Fibroblast of skin of scalp (primary cell): ENCODE measurements around the gene ZNF560. TPM values are rescaled to one million over a fixed set of nuclear protein-coding genes. Genes with fewer than 3 reads are reported as not detected.
"Not testable (repeated sequence)": the region's sequence is repeated elsewhere in the genome, so short reads cannot be mapped to it uniquely, and the experiment has no call there.

Experiments used
- DNase-seq: peaks from one replicate; pipeline ENCODE4 v3.0.0-alpha.2; 2013
- polyA plus RNA-seq, 2 experiments: library from polyadenylated mRNA; unstranded; fragments of 120-200 nt; gene quantifications; one replicate each; pipeline ENCODE4 v1.2.1, GENCODE V29; 2013; ENCODE audit not compliant: insufficient read length in 2 of 2

Gene ZNF560
- 0.52 TPM for polyA plus RNA-seq (2013, experiment 1 of 2; ENCODE audit: insufficient read length)
- polyA plus RNA-seq (2013, experiment 2 of 2; ENCODE audit: insufficient read length): 0.57 TPM

DNA sequence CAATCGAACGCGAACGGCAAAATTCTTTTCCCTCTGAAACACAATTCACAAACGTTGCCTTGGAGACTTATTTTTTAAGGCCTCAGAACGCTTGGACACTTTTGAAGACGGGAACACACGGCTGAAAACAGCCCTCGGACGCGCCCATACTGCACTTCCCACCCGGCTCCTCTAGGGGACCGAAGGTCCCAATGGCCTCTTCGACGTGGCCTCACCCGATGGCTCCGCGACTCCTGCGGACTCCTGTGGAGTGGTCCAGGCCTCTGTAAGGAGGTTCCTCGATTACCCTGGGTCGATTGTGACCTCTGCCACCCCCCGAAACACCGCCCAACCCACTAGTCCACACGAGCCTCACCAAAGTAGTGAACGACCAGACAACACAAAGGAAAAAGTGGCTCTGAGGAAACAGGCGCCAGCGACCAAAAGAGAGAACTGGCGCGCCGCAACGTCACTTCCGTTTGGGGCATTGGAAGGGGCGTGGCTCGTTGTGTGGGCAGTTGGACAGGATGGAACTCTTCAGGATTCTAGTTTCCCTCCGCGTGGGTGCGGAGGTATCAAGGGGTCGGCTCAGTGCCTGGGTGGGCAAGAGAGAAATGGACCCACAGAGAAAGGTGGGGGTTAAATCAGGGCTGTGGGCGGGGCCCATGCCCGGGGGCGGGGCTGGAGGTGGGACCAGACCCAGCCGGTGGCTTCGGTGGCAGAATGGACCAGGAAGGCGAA is at the start of gene ZNF560:
Gene ZNF560 (minus strand): TSS at position 434 of the 720 bp plus-strand sequence. CDS start 23,303 bp downstream, outside the sequence.
- peak; percentile 39 for DNase-seq

DNA sequence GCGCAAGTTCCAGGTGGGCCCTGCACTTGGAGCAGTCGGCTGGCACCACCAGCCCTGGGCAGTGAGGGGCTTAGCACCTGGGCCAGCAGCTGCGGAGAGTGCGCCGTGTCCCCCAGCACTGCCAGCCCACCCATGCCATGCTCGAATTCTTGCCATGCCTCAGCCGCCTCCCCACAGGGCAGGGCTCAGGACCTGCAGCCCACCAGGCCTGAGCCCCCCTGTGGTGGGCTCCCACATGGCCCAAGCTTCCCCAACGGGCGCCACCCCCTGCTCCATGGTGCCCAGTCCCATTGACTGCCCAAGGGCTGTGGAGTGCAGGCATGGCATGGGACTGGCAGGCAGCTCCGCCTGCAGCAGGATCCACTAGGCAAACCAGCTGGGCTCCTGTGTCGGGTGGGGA is 49.5 kb upstream of the ZNF560 start:
- DNase-seq: no peak

GRCh38 chr19:9541281-9541680 is 42.9 kb upstream of the ZNF560 start:
- not testable (repeated sequence) for DNase-seq

- not testable (repeated sequence) for DNase-seq
Observed at GRCh38 chr19:9539921-9540320, 41.5 kb upstream of the ZNF560 start.

DNA sequence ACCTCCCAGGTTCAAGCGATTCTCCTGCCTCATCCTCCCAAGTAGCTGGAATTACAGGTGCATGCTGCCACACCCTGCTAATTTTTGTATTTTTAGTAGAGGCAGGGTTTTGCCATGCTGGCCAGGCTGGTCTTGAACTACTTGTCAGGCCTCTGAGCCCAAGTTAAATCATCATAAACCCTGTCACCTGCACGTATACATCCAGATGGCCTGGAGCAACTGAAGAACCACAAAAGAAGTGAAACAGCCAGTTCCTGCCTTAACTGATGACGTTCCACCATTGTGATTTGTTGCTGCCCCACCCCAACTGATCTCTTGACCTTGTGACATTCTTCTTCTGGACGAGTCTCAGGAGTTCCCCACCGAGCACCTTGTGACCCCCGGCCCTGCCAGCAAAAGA is 40.8 kb upstream of the ZNF560 start:
- not testable (repeated sequence) for DNase-seq

DNA sequence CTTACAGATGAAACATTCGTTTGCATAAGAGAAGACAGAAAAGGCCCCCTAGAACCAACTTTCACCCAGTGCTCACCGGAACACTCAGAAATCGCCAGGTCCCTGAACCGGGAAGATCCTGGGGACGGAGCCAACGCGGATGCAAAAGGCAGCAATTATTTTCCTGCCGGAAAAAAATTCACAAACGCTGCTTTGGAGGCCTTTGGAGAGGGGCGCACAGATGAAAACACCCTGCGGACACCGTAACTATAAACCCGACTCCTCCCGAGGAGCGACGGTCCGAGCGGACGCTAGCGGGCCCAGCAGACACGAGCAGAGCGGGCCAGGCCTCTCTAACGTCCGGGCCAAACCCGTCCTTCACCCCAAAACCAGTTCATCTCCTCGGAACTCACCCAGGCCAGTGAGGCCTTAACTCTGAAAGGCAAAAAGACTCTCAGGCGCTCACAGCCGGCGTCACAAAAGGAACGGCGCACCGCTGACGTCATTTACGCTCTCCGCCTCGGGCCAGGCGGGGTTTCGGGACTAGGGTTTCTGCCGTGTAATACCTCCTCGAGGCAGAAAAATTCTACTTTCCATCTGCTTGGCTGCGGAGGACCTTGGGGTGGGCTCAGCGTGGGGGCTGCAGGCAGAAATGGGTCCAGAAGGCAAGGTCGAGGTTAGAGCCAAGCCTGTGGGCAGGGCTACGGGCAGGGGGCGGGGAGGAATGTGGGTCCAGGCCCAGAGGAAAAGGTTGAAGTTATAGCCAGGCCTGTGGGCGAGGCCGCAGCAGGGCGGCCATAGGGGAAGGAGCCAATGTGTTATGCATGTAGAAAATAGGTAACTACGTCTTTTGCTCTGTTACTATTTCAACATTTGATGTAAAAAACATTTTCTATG is 40.0 kb upstream of the ZNF560 start, which contains the start of gene ZNF426:
Gene ZNF426 (minus strand): TSS at position 463 of the 876 bp plus-strand sequence. CDS start 2,413 bp downstream, outside the sequence.
- DNase-seq: peak; percentile 92

DNA sequence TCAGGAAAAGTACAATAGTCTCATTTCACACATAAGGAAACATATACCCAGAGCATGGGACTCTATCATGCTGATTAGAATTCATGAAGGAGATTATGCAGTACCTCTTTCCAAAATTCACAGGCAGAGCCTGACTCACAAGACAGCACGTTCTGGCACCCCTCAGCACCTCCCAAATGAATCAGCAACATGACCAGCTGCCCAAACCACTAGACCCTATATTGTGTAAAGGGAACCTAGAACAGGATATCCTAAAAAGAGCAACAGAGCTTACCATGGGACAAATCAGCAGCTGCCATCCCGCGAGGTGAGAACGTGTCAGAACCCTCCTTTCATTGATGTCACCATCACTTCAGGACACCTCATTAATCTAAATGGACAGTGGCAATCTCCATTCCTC is 37.5 kb upstream of the ZNF560 start:
- no peak for DNase-seq

GRCh38 chr19:9531933-9532332 is 33.5 kb upstream of the ZNF560 start:
- no peak for DNase-seq

GRCh38 chr19:9528757-9529336 is 30.4 kb upstream of the ZNF560 start:
- no peak for DNase-seq

- DNase-seq: no peak
Observed at GRCh38 chr19:9523885-9524474, 25.6 kb upstream of the ZNF560 start.

DNA sequence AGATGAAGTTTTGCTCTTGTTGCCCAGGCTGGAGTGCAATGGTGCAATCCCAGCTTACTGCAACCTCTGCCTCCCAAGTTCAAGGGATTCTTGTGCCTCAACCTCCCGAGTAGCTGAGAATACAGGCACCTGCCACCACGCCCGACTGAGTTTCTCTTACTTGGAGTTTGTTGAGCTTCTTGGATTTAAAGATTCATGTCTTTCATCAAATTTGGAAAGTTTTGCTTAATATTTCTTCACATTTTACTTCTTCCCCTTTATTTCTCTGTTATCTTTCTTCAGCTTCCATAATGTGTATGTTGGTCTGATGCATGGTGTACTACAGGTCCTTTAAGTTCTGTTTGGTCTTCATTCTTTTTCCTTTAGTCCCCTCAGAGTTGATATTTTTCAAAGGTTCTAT is 8.9 kb upstream of the ZNF560 start:
- DNase-seq: no peak

DNA sequence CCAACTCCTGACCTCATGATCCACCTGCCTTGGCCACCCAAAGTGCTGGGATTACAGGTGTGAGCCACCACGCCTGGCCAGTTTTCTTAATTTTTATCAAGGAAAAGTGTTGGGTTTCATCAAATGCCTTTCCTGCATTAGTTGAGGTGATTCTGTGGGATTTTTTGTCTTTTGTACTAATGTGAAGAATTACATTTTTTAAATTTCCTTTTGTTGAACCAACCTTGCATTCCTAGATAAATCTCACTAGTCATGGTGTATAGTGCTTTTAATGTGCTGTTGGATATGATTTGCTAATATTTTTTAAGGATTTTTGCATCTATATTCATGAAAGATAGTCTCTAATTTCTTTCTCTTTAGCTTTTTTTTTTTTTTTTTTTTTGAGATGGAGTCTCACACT is 2.4 kb upstream of the ZNF560 start:
- DNase-seq: no peak

DNA sequence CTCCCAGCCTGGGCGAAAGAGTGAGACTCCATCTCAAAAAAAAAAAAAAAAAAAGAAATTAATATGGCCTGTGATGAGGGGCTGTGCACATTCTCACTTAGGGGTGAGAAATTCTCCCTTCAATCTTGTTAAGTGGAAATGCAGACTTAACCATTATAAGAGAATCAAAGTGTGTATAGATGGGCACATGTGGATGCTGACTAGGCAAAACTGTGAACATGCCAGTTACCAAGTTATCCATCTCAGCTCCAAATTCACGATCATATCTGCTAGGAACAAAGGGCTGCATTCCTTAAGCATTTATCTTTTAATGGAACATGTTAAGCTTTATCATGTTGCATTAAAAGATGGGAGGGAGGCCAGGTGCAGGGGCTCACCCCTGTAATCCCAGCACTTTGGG is 4.3 kb downstream of the ZNF560 start:
- no peak for DNase-seq

DNA sequence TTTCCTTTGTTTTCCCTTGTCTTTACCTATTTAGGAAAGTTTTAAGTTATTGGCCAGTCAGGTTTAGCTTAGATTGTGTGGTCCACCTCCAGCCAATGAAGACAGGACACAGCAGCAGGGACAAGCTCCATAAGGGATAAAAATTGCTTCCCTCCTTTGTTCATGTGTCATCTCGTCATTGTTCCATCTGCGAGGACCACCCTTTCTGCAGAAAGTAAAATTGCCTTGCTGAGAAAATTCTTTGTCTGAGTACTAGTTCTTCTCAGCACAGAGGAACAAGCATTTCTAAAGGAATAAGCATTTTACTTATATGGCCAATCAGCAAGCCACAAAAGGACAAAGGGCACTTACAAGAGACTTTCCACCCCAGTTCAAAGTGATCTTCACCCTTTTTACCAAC is 11.4 kb downstream of the ZNF560 start:
- DNase-seq: no peak

GRCh38 chr19:9485140-9485539 is 13.3 kb downstream of the ZNF560 start:
- no peak for DNase-seq

GRCh38 chr19:9474975-9475374 is 23.4 kb downstream of the ZNF560 start:
- DNase-seq: no peak

GRCh38 chr19:9467161-9467560 is 31.3 kb downstream of the ZNF560 start:
- no peak for DNase-seq

- DNase-seq: no peak
Observed at GRCh38 chr19:9461938-9462337, 36.5 kb downstream of the ZNF560 start.

DNA sequence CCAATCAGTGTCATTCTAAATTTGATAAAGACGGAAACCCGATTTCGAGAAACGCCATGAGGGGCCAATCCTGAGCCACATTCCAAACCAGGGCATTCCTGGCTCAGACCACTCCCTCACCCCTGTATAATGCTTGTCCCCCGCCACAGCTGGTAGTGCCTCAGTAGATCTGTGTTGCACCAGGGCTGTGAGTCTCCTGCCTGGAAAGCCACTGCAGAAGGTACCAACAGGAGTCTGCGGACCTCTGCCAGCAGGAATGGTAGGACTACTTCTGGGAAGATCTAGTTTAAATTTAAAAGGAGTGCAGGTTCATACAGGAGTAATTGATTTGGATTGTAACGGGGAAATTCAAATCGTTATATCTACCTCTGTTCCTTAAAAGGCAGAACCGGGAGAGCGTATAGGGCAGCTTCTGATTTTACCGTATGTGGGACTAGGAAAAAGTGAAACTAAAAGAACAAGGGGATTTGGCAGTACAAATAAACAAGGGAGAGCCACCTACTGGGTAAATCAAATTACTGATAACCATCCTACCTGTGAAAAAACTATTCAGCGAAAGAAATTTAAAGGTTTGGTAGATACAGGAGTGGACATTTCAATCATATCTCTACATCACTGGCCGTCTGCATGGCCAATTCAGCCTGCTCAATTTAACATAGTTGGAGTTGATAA is 42.3 kb downstream of the ZNF560 start:
- no peak for DNase-seq

- DNase-seq: no peak
Observed at GRCh38 chr19:9453953-9454352, 44.5 kb downstream of the ZNF560 start.

DNA sequence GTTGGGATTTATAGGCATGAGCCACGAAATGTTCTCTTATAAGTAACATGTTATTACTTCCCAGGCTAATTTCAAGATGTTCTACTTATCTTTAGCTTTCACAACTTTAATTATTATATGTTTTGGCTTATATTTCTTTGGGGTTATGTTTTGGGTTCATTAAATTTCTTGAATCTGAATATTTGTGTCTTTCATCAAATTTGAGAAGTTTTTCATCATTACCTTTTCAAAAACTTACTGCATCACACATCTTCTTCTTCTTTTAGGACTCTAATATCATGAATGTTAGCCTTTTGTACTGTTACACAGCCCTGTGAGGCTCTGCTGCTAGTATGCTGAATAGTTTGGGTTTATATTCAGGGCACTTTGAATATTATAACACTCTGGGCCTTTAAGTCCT is 53.4 kb downstream of the ZNF560 start:
- no peak for DNase-seq

DNA sequence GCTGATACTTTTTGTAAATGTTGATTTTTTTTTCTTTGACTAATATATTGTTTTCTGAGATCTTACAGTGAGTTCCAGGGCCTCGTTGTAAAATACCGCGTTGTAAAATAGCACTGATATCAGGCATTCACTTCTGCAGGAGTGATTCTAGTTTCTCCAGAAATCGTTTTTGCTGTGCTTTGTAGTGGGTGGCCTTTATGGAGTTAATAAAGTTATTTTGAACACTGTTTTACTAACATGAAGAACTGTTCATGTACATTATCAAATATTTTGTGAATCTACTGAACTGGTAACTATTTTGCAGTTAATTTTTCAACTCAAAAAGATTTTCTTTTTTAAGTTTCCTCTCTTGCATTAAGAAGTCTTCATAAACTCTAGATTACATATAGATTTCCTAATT is 62.1 kb downstream of the ZNF560 start:
- DNase-seq: no peak
